Transverse colon (tissue), 4 donors: ENCODE results near the gene MAN2B1. TPM values are rescaled to one million over a fixed set of nuclear protein-coding genes. Genes with fewer than 3 reads are reported as not detected.
"Not testable (repeated sequence)": the region's sequence is repeated elsewhere in the genome, so short reads cannot be mapped to it uniquely, and the experiment has no call there.

Source experiments
- DNase-seq: peaks from one replicate; pipeline ENCODE4 v3.0.0-alpha.2; 2019
- H3K27ac ChIP-seq, 4 donors: fragments of 200-600 bp; sonication (generic); 2 replicates each; pipeline ENCODE4 v1.5.1; 2016 to 2018; ENCODE audit warnings: inconsistent platforms in 4 of 4
- H3K27me3 ChIP-seq: fragments of 200-600 bp; sonication (generic); 2 replicates; pipeline ENCODE4 v1.5.1; 2017; ENCODE audit warnings: inconsistent platforms
- H3K36me3 ChIP-seq, 4 donors: fragments of 200-600 bp; sonication (generic); 2 replicates each; pipeline ENCODE4 v1.5.1; 2017 to 2019; ENCODE audit warnings: inconsistent platforms in 4 of 4
- H3K4me1 ChIP-seq, 4 donors: fragments of 200-600 bp; sonication (generic); 2 replicates each; pipeline ENCODE4 v1.5.1; 2017 to 2020; ENCODE audit warnings: inconsistent platforms in 4 of 4
- H3K4me3 ChIP-seq, 4 donors: fragments of 200-600 bp; sonication (generic); 1 replicate in 1 of 4; 2 replicates in 3 of 4; pipeline versions ENCODE4 v1.5.1 to v1.6.1; 2017 to 2019; ENCODE audit warnings: inconsistent platforms in 4 of 4
- H3K9me3 ChIP-seq, 2 donors: fragments of 200-600 bp; sonication (generic); 2 replicates each; pipeline ENCODE4 v1.5.1; 2017 to 2019; ENCODE audit warnings: inconsistent platforms in 2 of 2
- EP300 ChIP-seq: sonication (generic); formaldehyde crosslinking; IDR thresholded peaks from one replicate; pipeline ENCODE4 v1.6.1; 2017; ENCODE audit warnings: antibody characterized with exemption, low read depth
- POLR2A ChIP-seq: fragments of 450-650 bp; IDR thresholded peaks from one replicate; pipeline ENCODE4 v1.6.1; 2016; ENCODE audit warnings: antibody characterized with exemption, mild to moderate bottlenecking, moderate library complexity
- POLR2AphosphoS5 ChIP-seq, 3 donors: sonication (generic); formaldehyde crosslinking; IDR thresholded peaks; one replicate each; pipeline ENCODE4 v1.6.1; 2016; ENCODE audit warnings: antibody characterized with exemption in 3 of 3
- WGBS, 2 donors: methylation state at CpG; one replicate each; pipeline ENCODE4 v1.1.5; 2018; ENCODE audit warnings: low coverage in 1 of 2; 5-methylcytosine and 5-hydroxymethylcytosine counted together
- in situ Hi-C, 4 donors: fragments of 200-750 bp; cut with MboI; loops; one replicate each; pipeline versions ENCODE4 v1.15.0 to v1.15.1; 2017; ENCODE audit warnings: low sequenced_read_pairs in 3 of 4, low pct_ligation_motif_present in 1 of 4, low pct_unique_long_range_greater_than_20kb in 1 of 4
- intact Hi-C: fragments of 100-400 bp; cut with DNase I; formaldehyde crosslinking; loops from one replicate; pipeline ENCODE4 v1.15.1; 2023; ENCODE audit warnings: low total_unique reads
- total RNA-seq, 4 donors: library from RNA; depleted of rRNA; stranded (reverse); fragments of >200 nt; gene quantifications; one replicate each; pipeline ENCODE4 v1.1.0, GENCODE V29; 2016
- TF ChIP-seq, protein P1 (sequence below), 5 experiments: fragments of 200-600 bp in 3 of 5; fragments of 450-650 bp in 2 of 5; sonication (generic) in 3 of 5; IDR thresholded peaks; 1 replicate in 2 of 5; 2 replicates in 3 of 5; pipeline ENCODE4 v1.5.1; 2016 to 2017; ENCODE audit warnings: antibody characterized with exemption in 5 of 5, inconsistent platforms in 3 of 5, mild to moderate bottlenecking in 2 of 5, moderate library complexity in 1 of 5

The MAN2B1 gene
- total RNA-seq, 4 donors from 2014 or later = 52.4 to 272 (median 70.1) TPM

DNA sequence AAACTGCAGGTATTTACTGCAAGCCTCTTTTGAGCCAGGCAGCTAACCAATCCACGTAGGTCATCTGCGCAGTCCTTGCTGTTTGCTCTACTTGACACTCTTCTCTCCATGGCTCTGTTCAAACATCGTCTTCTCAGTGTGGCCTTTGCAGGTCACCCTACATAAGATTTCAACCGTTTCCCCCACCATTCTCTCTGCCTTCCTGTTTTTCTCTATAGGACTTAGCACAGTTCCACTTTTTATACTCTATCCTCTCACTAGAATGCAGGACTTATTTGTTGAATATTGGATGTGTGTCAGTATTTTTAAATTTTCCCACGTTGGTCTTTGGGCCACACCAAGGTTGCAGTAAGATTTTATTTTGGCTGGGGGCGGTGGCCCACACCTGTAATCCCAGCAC lies 31.6 kb upstream of the MAN2B1 start:
- intact Hi-C loops (no loop called here), in situ Hi-C loops (no loop called here)
- Histone ChIP-seq H3K27me3 (no peaks in the 10 kb centered on the region), H3K4me3 (no peak overlapping the region), H3K27ac (no peak overlapping the region), H3K4me1 (peaks cover 0 to 19% (median 12%) of the 10 kb centered on the region in 4 donors), H3K9me3 (no peaks in the 10 kb centered on the region), H3K36me3 (peaks cover 0 to 25% (median 11%) of the 10 kb centered on the region in 4 donors)
- no peak for TF ChIP-seq POLR2A
- 76 to 83% methylated on average over 2 to 6 of the region's 6 CpGs for WGBS, 2 donors
- DNase-seq = no peak

DNA sequence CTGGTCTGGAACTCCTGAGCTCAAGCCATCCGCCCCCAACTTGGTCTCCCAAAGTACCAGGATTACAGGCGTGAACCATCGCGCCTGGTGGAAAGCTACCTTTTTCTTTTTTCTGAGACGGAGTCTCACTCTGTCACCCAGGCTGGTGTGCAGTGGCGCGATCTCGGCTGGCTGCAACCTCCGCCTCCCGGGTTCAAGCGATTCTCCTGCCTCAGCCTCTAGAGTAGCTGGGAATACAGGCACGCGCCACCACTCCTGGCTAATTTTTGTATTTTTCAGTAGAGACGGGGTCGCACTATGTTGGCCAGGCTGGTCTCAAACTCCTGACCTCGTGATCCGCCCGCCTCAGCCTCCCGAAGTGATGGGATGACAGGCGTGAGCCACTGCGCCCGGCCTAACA lies 30.9 kb upstream of the MAN2B1 start:
- H3K36me3 ChIP-seq = peaks cover 0 to 18% (median 7%) of the 10 kb centered on the region in 4 donors
- H3K4me3 ChIP-seq, H3K27me3 ChIP-seq, intact Hi-C loops, H3K9me3 ChIP-seq, DNase-seq, in situ Hi-C loops: not testable (repeated sequence)
- WGBS, 2 donors = 97% methylated on average over 22 of the region's 22 CpGs; no CpG with 5 or more reads in 1 of the 2 donors
- peak overlapping the region in 1 of 4 donors; percentile 97 for H3K27ac ChIP-seq
- H3K4me1 ChIP-seq = peaks cover 0 to 19% (median 12%) of the 10 kb centered on the region in 4 donors

DNA sequence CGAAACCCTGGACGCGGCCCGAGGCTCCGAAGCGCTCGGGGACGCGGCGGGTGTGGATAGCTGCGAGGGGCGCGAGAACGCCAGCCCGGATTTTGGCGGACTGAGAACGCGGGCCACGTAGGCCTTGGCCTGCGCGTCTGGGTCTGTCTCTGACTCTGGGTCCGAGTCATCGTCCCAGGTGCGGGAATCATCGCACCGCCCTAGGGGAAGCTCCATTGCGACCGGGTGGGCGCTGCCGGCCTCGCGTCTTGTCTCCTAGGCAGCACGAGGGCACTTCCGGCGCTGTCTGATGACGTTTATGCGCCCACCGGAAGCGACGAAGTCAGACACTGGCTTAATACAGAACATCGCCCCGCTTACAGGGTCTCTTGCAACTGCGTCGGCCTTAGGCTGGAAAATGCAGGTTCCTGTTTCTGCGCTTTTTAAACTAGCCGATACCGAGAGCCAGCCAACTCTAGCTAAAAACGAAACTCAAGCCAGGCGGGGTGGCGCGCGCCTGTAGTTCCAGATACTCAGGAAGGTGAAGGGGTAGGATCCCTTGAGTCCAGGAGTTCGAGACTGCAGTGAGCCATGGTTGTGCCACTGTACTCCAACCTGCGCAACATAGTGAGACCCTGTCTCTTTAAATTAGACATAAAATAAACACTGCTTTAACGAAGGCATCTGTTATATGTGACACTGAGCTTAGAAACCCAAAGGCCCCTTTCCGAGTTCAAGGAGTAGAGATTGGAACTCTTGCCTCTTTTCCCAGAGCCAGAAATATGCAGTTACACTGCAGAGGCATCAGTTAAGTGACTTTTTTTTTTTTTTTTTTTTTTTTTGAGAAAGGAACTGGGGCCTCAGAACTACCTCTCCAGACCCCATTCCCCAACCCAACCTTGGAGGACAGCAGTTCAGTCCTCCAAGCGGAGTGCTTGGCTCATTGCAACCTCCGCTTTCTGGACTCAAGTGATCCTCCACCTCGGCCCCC lies 30.1 kb upstream of the MAN2B1 start, which contains the start of gene FBXW9:
TSS of gene FBXW9 (minus strand) at position 266 of the 970 bp plus-strand sequence. CDS start at position 216, 50 bp downstream.
- in situ Hi-C loops (no loop called here), intact Hi-C loops (no loop called here)
- peak; percentile 97 for DNase-seq
- H3K9me3 ChIP-seq = no peaks in the 10 kb centered on the region
- H3K27me3 ChIP-seq = no peaks in the 10 kb centered on the region
- H3K36me3 ChIP-seq = peaks cover 0 to 10% (median 3%) of the 10 kb centered on the region in 4 donors
- TF ChIP-seq, protein P1, sequence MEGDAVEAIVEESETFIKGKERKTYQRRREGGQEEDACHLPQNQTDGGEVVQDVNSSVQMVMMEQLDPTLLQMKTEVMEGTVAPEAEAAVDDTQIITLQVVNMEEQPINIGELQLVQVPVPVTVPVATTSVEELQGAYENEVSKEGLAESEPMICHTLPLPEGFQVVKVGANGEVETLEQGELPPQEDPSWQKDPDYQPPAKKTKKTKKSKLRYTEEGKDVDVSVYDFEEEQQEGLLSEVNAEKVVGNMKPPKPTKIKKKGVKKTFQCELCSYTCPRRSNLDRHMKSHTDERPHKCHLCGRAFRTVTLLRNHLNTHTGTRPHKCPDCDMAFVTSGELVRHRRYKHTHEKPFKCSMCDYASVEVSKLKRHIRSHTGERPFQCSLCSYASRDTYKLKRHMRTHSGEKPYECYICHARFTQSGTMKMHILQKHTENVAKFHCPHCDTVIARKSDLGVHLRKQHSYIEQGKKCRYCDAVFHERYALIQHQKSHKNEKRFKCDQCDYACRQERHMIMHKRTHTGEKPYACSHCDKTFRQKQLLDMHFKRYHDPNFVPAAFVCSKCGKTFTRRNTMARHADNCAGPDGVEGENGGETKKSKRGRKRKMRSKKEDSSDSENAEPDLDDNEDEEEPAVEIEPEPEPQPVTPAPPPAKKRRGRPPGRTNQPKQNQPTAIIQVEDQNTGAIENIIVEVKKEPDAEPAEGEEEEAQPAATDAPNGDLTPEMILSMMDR (IDR thresholded peaks at IDR 0.05) = no peak
- TF ChIP-seq EP300 (no peak), POLR2A (peak; percentile 76), POLR2AphosphoS5 (IDR thresholded peaks at IDR 0.05) (peak; percentile 84 to 93 (median 91))
- 6 to 15% methylated on average over 3 to 54 of the region's 59 CpGs for WGBS, 2 donors
- H3K4me3 ChIP-seq = peak within 1 kb of the TSS; percentile 63 to 91 (median 81)
- peaks cover 0 to 19% (median 12%) of the 10 kb centered on the region in 4 donors for H3K4me1 ChIP-seq
- H3K27ac ChIP-seq = peak within 1 kb of the TSS; percentile 80 to 97 (median 88)

DNA sequence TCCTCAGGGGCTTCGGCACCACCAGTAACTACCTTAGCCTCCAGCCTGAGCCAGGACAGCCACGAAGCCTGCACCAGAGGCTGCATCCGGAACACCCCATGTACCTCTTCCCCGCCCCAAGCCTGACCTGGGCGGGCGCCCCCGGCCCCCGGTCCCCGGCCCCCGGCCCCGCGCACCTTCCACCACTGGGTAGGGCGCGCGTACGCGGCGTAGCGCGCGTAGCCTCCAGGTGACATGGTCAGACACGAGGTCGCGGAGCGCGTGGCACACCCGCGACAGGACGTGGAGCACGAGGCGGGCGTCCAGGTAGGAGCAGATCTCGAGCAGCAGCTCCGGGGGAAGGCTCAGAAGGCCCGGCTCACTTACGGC lies 29.4 kb upstream of the MAN2B1 start:
- intact Hi-C loops = no loop called here
- WGBS, 2 donors = 4% methylated on average over 28 of the region's 36 CpGs; no CpG with 5 or more reads in 1 of the 2 donors
- Histone ChIP-seq H3K4me3 (peak overlapping the region; percentile 63 to 91 (median 81)), H3K4me1 (peaks cover 0 to 19% (median 12%) of the 10 kb centered on the region in 4 donors), H3K9me3 (no peaks in the 10 kb centered on the region), H3K36me3 (peaks cover 0 to 4% (median under 1%) of the 10 kb centered on the region in 4 donors), H3K27me3 (no peaks in the 10 kb centered on the region), H3K27ac (peak overlapping the region; percentile 80 to 97 (median 88))
- no peak for TF ChIP-seq POLR2AphosphoS5 (IDR thresholded peaks at IDR 0.05)
- no peak for TF ChIP-seq POLR2A
- TF ChIP-seq EP300 = no peak
- TF ChIP-seq, protein P1 (IDR thresholded peaks at IDR 0.05) = no peak
- in situ Hi-C loops = no loop called here
- no peak for DNase-seq

DNA sequence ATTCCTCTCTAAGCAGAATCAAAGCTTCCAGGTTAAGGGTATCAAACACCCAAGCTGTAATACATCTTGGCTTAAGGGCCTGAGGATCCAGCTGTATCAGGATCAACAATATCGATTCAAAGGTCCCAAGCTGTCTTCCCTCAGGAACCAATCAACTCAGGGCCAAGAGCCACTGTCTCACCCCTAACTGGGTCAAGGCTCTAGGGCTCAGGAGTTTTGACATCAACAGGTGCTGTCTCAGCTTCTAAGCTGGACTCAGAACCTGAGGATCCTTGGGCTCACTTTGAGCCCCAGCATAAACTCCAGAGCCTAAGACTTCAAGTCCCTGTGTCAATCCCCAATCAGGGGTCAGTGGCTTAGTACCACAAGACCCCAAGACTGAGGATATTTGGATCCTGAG lies 29.0 kb upstream of the MAN2B1 start:
- intact Hi-C loops (no loop called here), in situ Hi-C loops (no loop called here)
- H3K36me3 ChIP-seq = no peaks in the 10 kb centered on the region
- H3K4me3 ChIP-seq = peak overlapping the region in 3 of 4 donors; percentile 63 to 91 (median 77)
- H3K27ac ChIP-seq = no peak overlapping the region
- no peaks in the 10 kb centered on the region for H3K27me3 ChIP-seq
- WGBS, 2 donors = 36% methylated on average over 1 of the region's 1 CpG; no CpG with 5 or more reads in 1 of the 2 donors
- TF ChIP-seq, protein P1 (IDR thresholded peaks at IDR 0.05) = no peak
- TF ChIP-seq EP300 (no peak), POLR2A (no peak), POLR2AphosphoS5 (IDR thresholded peaks at IDR 0.05) (no peak)
- peaks cover 0 to 19% (median 12%) of the 10 kb centered on the region in 4 donors for H3K4me1 ChIP-seq
- no peaks in the 10 kb centered on the region for H3K9me3 ChIP-seq
- no peak for DNase-seq
